RWPE1 (cell line): ENCODE results near the gene DMD.

Experiments used
- CTCF ChIA-PET: fragments of 350-600 bp; sonication (Branson Sonifier 250); formaldehyde crosslinking; extraction: SDS; loops from one replicate; lab custom pipeline; 2021; lab: Yijun Ruan, JAX
- POLR2A ChIA-PET: fragments of 400-600 bp; formaldehyde crosslinking; extraction: SDS; loops from one replicate; lab custom pipeline; 2020; ENCODE audit warnings: antibody characterized with exemption; ENCODE audit not compliant: low non-redundant PET; lab: Yijun Ruan, JAX
- DNase-seq: peaks from one replicate; pipeline ENCODE4 v3.0.0; 2012; ENCODE audit warnings: low spot score
- H3K27ac ChIP-seq: fragments of 450-650 bp; 2 replicates; pipeline ENCODE4 v1.5.1; 2017
- TF ChIP-seq, protein P1 (sequence below): fragments of 450-650 bp; conservative IDR thresholded peaks from 2 replicates; pipeline ENCODE4 v1.5.1; 2017; ENCODE audit warnings: low read depth, mild to moderate bottlenecking

The DMD gene

DNA sequence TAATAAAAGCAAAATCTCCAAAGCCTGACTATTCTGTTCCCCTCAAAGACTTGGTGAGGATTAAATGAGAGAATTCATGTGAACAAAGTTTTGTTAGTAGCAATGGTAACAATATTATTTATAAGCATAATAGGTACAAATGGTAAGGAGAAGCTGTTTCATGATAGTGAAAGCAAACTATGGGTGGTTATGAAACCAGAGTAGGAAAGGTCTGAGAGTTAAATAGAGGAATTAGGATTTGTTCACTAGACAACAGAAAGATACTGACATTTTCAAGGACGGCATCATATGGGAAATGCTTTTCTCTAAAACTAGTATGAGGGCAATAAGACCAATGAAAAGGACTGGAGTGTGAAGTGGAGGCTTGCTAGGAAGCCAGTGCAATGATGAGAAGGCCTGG lies 2010.9 kb downstream of the DMD start:
- no peak overlapping the region for H3K27ac ChIP-seq
- ChIA-PET POLR2A (no interaction called here), CTCF (no interaction called here)
- TF ChIP-seq, protein P1, sequence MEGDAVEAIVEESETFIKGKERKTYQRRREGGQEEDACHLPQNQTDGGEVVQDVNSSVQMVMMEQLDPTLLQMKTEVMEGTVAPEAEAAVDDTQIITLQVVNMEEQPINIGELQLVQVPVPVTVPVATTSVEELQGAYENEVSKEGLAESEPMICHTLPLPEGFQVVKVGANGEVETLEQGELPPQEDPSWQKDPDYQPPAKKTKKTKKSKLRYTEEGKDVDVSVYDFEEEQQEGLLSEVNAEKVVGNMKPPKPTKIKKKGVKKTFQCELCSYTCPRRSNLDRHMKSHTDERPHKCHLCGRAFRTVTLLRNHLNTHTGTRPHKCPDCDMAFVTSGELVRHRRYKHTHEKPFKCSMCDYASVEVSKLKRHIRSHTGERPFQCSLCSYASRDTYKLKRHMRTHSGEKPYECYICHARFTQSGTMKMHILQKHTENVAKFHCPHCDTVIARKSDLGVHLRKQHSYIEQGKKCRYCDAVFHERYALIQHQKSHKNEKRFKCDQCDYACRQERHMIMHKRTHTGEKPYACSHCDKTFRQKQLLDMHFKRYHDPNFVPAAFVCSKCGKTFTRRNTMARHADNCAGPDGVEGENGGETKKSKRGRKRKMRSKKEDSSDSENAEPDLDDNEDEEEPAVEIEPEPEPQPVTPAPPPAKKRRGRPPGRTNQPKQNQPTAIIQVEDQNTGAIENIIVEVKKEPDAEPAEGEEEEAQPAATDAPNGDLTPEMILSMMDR: no peak
- no peak for DNase-seq

DNA sequence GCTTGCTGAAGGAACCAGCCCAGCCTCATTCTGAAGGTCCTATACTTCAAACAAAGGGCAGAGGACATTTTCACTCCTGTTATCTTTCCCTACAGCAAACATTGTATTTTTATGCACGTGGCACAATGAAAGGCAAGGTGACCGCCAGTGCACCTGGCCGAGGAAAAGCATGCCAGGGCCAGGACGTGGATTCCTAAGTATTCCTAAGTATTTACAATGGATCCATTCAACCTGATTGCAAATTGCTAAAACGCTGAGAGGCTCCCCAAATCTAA lies 2011.6 kb downstream of the DMD start:
- DNase-seq: no peak
- H3K27ac ChIP-seq: no peak overlapping the region
- TF ChIP-seq, protein P1: no peak
- CTCF ChIA-PET: no interaction called here
- POLR2A ChIA-PET: no interaction called here

DNA sequence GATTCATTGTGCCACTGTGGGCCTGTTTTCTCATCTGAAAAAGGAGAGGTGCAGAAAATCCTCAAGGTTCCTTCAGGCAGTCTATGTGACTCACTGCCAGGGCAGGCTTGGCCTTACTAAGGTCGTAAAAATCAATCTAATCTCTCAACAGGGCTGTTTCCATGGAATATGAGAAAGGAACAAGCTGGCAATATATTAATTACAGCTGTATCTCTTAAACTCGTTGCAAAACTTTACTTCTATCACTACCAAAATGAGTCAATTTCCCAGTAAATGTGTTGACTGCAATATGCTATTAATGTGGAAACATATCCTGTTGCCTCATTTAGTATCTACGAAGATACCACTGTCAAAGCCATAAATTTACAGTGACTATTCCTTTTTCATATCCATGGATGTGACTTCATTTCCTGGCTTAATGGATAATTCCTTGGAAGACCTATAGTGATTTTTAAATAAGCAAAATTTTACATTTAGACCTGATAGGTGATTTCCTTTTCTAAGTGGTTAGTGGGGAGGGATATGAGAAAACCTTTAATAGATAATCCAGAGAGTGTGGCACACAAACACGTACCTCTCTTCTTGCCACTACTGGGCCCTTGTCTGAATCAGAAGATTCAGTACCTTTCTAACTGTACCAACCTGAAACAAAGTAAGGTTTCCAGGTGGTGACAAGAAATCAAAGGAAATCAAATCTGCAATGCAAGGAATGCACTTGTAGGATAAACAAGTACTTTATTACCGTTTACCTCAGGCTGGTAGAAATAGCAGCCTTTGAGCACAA lies 2012.1 kb downstream of the DMD start:
- peak; percentile 21 for DNase-seq
- ChIA-PET CTCF (no interaction called here), POLR2A (no interaction called here)
- H3K27ac ChIP-seq: no peak overlapping the region
- TF ChIP-seq, protein P1: no peak

- DNase-seq: no peak
- POLR2A ChIA-PET: no interaction called here
- TF ChIP-seq, protein P1: no peak
- no peak overlapping the region for H3K27ac ChIP-seq
- CTCF ChIA-PET: no interaction called here
Observed at GRCh38 chrX:31190221-31190975, 2021.0 kb downstream of the DMD start.

DNA sequence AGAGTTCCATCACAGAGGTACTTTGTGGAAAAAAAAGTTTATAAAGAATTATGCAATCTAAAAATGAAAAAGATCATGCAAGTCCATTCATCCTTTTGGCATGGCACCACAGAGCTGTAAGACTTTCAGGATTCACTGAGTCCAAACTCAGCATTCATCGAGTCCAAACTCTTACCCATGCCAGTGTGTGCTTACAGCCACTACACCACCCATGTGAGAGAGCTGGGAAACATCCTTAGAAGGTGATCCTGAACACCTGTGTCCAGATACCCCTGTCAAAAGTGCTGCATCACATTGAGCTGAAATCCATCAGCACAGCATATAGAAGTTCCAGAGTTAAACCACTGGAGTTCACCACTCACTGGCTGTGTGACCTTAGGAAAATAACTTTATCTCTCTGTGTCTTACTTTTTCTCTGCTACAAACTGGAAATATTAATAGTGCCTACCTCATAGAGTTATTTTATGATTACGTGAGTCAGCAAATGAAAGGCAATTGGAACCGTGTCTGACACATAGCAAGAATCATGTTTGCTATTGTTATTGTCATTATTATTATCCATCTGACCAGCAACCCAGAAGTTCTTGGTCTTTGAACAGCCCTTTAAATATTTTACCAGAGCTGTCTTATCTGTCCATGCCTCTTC lies 2024.5 kb downstream of the DMD start:
- no peak for DNase-seq
- TF ChIP-seq, protein P1: no peak
- no peak overlapping the region for H3K27ac ChIP-seq
- POLR2A ChIA-PET: no interaction called here
- CTCF ChIA-PET: no interaction called here

- H3K27ac ChIP-seq: no peak overlapping the region
- TF ChIP-seq, protein P1: no peak
- DNase-seq: no peak
- ChIA-PET CTCF (no interaction called here), POLR2A (no interaction called here)
Observed at GRCh38 chrX:31185884-31186283, 2025.5 kb downstream of the DMD start.
